Fibroblast of lung (primary cell): Measurements from ENCODE around the gene PDCD4.

Experiments used
- CTCF ChIP-seq, 2 donors: IDR thresholded peaks in 1 of 2; conservative IDR thresholded peaks in 1 of 2; 1 replicate in 1 of 2; 2 replicates in 1 of 2; pipeline ENCODE4 v1.5.1; 2011 to 2012; ENCODE audit warnings: low read length in 2 of 2, control low read depth in 1 of 2, inconsistent platforms in 1 of 2, low read depth in 1 of 2, mild to moderate bottlenecking in 1 of 2
- EZH2 ChIP-seq: IDR thresholded peaks from 2 replicates; pipeline ENCODE4 v1.5.1; 2012; ENCODE audit warnings: low read length, control low read depth, mild to moderate bottlenecking; ENCODE audit errors: missing control alignments

- TF ChIP-seq CTCF (conservative IDR thresholded peaks at IDR 0.05 in 1 of 2, IDR thresholded peaks at IDR 0.05 in 1 of 2; ENCODE audit: low read depth in 1 of 2, low read length in 2 of 2) (no peak), EZH2 (no peak)
These were observed 12.3 kb upstream of the PDCD4 start for GRCh38 chr10:110859206-110859972.
